HG03196 (cell line): ENCODE results near the gene FUT7.

Experiments
- ATAC-seq: cut with Tn5 transposase; IDR thresholded peaks from one replicate; pipeline ENCODE4 v1.9.1; 2021; ENCODE audit not compliant: unreplicated experiment

The FUT7 gene

GRCh38 chr9:137020771-137021567, 10.9 kb downstream of the FUT7 start:
- no peak for ATAC-seq

GRCh38 chr9:137019891-137020683, 11.8 kb downstream of the FUT7 start:
- ATAC-seq: no peak

- no peak for ATAC-seq
These were observed 12.9 kb downstream of the FUT7 start for GRCh38 chr9:137018761-137019559.

GRCh38 chr9:137017791-137018497, 13.9 kb downstream of the FUT7 start:
- no peak for ATAC-seq

GRCh38 chr9:137017071-137017470, 14.8 kb downstream of the FUT7 start:
- ATAC-seq: no peak

- no peak for ATAC-seq
These were observed 15.5 kb downstream of the FUT7 start for GRCh38 chr9:137016436-137016835.

GRCh38 chr9:137015976-137016375, 15.9 kb downstream of the FUT7 start:
- no peak for ATAC-seq

GRCh38 chr9:137015540-137015930, 16.4 kb downstream of the FUT7 start:
- no peak for ATAC-seq

- ATAC-seq: no peak
These were observed 16.9 kb downstream of the FUT7 start for GRCh38 chr9:137014776-137015539.

- ATAC-seq: no peak
These were observed 17.7 kb downstream of the FUT7 start for GRCh38 chr9:137014166-137014565.

- no peak for ATAC-seq
These were observed 18.3 kb downstream of the FUT7 start for GRCh38 chr9:137013571-137013940.

GRCh38 chr9:137012694-137013570, 19.0 kb downstream of the FUT7 start:
- ATAC-seq: no peak

GRCh38 chr9:137011907-137012675, 19.8 kb downstream of the FUT7 start:
- ATAC-seq: no peak

GRCh38 chr9:137011156-137011555, 20.7 kb downstream of the FUT7 start:
- no peak for ATAC-seq

GRCh38 chr9:137009938-137010732, 21.8 kb downstream of the FUT7 start:
- ATAC-seq: no peak

- no peak for ATAC-seq
These were observed 22.7 kb downstream of the FUT7 start for GRCh38 chr9:137009217-137009616.

- no peak for ATAC-seq
These were observed 23.6 kb downstream of the FUT7 start for GRCh38 chr9:137008312-137008711.

- ATAC-seq: no peak
These were observed 24.0 kb downstream of the FUT7 start for GRCh38 chr9:137007816-137008270.
